K562 (cell line): ENCODE measurements around the gene TTC24. TPM values are rescaled to one million over a fixed set of nuclear protein-coding genes. Genes with fewer than 3 reads are reported as not detected.
A peak's percentile ranks its signal among the peaks of the same experiment; 100 is the strongest.

Experiments
- ARHGAP35 ChIP-seq: fragments of 450-650 bp; IDR thresholded peaks from 2 replicates; pipeline ENCODE4 v1.6.1; 2018; ENCODE audit not compliant: partially characterized antibody
- ARID3A ChIP-seq: IDR thresholded peaks from 2 replicates; pipeline ENCODE4 v1.6.1; 2012; ENCODE audit warnings: low read depth, low read length, improper control_type of control experiment, borderline replicate concordance
- CEBPG ChIP-seq, 3 experiments: fragments of 200-800 bp in 1 of 3; sonication (Bioruptor generic) in 1 of 3; sonication (generic) in 1 of 3; formaldehyde crosslinking in 1 of 3; IDR thresholded peaks in 2 of 3; conservative IDR thresholded peaks in 1 of 3; 2 replicates each; pipeline versions ENCODE4 v1.6.1 to v1.8.0; 2016 to 2022; ENCODE audit warnings: missing compliant biosample characterization in 2 of 3, missing genetic modification characterization in 2 of 3, mild to moderate bottlenecking in 1 of 3, missing genetic modification reagents in 1 of 3
- CSDE1 ChIP-seq, 2 experiments: fragments of 450-650 bp; IDR thresholded peaks; 2 replicates each; pipeline ENCODE4 v1.6.1; 2016; ENCODE audit warnings: mild to moderate bottlenecking in 1 of 2
- HEY1 ChIP-seq: fragments of 250-450 bp; sonication (Bioruptor Pico); IDR thresholded peaks from 2 replicates; pipeline ENCODE4 v1.5.0; 2020; ENCODE audit warnings: mild to moderate bottlenecking, moderate library complexity, borderline replicate concordance
- JUN ChIP-seq, 2 experiments: sonication (generic) in 1 of 2; formaldehyde crosslinking in 1 of 2; IDR thresholded peaks; 2 replicates each; pipeline versions ENCODE4 v1.6.1 to v1.8.0; 2012 to 2022; ENCODE audit warnings: borderline replicate concordance in 2 of 2, mild to moderate bottlenecking in 2 of 2, improper control_type of control experiment in 1 of 2, low read depth in 1 of 2, low read length in 1 of 2, missing genetic modification reagents in 1 of 2
- MAFF ChIP-seq: IDR thresholded peaks from 2 replicates; pipeline ENCODE4 v1.6.1; 2012; ENCODE audit warnings: low read length, improper control_type of control experiment
- MLX ChIP-seq, 2 experiments: fragments of 450-650 bp in 1 of 2; sonication (generic) in 1 of 2; formaldehyde crosslinking; conservative IDR thresholded peaks; 2 replicates each; pipeline versions ENCODE4 v1.4.0 to v1.8.1; 2020 to 2022; ENCODE audit warnings: mild to moderate bottlenecking in 1 of 2, missing genetic modification reagents in 1 of 2
- MYBL2 ChIP-seq, 2 experiments: fragments of 450-650 bp in 1 of 2; sonication (generic) in 1 of 2; formaldehyde crosslinking in 1 of 2; IDR thresholded peaks; 2 replicates each; pipeline versions ENCODE4 v1.6.1 to v1.8.1; 2017 to 2022; ENCODE audit warnings: borderline replicate concordance in 1 of 2, inconsistent platforms in 1 of 2, low read depth in 1 of 2, mild to moderate bottlenecking in 1 of 2, missing genetic modification reagents in 1 of 2, moderate library complexity in 1 of 2
- NFIX ChIP-seq: fragments of 250-450 bp; sonication (Bioruptor Pico); IDR thresholded peaks from 2 replicates; pipeline ENCODE4 v1.4.0; 2020; ENCODE audit warnings: low read depth, mild to moderate bottlenecking, moderate library complexity
- NUFIP1 ChIP-seq: fragments of 450-650 bp; IDR thresholded peaks from 2 replicates; pipeline ENCODE4 v1.6.1; 2018; ENCODE audit not compliant: partially characterized antibody
- RBM15 ChIP-seq: fragments of 200-400 bp; formaldehyde crosslinking; IDR thresholded peaks from 2 replicates; pipeline ENCODE4 v1.6.1; 2018; ENCODE audit warnings: mild to moderate bottlenecking, low read length, moderate library complexity; ENCODE audit not compliant: insufficient read depth
- RBM34 ChIP-seq: fragments of 200-400 bp; formaldehyde crosslinking; IDR thresholded peaks from 2 replicates; pipeline ENCODE4 v1.6.1; 2018; ENCODE audit warnings: low read length, borderline replicate concordance; ENCODE audit not compliant: insufficient read depth
- RNF2 ChIP-seq: sonication (generic); IDR thresholded peaks from 2 replicates; pipeline ENCODE4 v1.6.1; 2016
- STAT5A ChIP-seq: IDR thresholded peaks from 2 replicates; pipeline ENCODE4 v1.6.1; 2012; ENCODE audit warnings: low read length, inconsistent platforms, borderline replicate concordance
- USF2 ChIP-seq: sonication (generic); formaldehyde crosslinking; IDR thresholded peaks from 2 replicates; pipeline ENCODE4 v1.5.0; 2020; ENCODE audit warnings: missing genetic modification reagents
- ZNF174 ChIP-seq: fragments of 250-450 bp; sonication (Bioruptor Pico); IDR thresholded peaks from 2 replicates; pipeline ENCODE4 v1.4.0; 2020; ENCODE audit warnings: mild to moderate bottlenecking
- ZNF263 ChIP-seq: sonication (generic); formaldehyde crosslinking; IDR thresholded peaks from 2 replicates; pipeline ENCODE4 v1.8.0; 2022; ENCODE audit warnings: mild to moderate bottlenecking, missing genetic modification reagents, borderline replicate concordance
- polyA plus RNA-seq, 8 experiments: library from polyadenylated mRNA; depleted of rRNA in 4 of 8; stranded (reverse) in 5 of 8; unstranded in 3 of 8; fragments of >200 nt; fragmentation: Nextera tagmentation in 2 of 8; fragmentation: Illumina TruSeq in 1 of 8; extraction: Ambion mirVana in 2 of 8; extraction: Trizol in 1 of 8; gene quantifications; 2 replicates each; pipeline versions ENCODE4 v1.2.1 to v1.2.3, GENCODE V29; 2011 to 2014; ENCODE audit warnings: inconsistent platforms in 1 of 8, missing spikeins in 1 of 8
- total RNA-seq, 7 experiments: library from RNA; depleted of rRNA in 6 of 7; stranded (reverse); fragments of >200 nt in 6 of 7; fragmentation: Illumina TruSeq in 2 of 7; extraction: Trizol in 2 of 7; gene quantifications; 2 replicates each; pipeline versions ENCODE4 v1.2.1 to v1.2.3, GENCODE V29; 2011 to 2021; ENCODE audit warnings: low replicate concordance in 1 of 7
- TF ChIP-seq, protein P1 (sequence below): fragments of 450-650 bp; formaldehyde crosslinking; IDR thresholded peaks from 2 replicates; pipeline ENCODE4 v1.4.0; 2020; ENCODE audit warnings: mild to moderate bottlenecking, moderate library complexity
- TF ChIP-seq, protein P2 (sequence below): sonication (generic); IDR thresholded peaks from 2 replicates; pipeline ENCODE4 v1.6.1; 2016

Gene TTC24
- total and polyA plus RNA-seq, 9 of the 15 experiments (the other 6 are each of a cell fraction or from before 2014, with no cell fraction given): not detected

DNA sequence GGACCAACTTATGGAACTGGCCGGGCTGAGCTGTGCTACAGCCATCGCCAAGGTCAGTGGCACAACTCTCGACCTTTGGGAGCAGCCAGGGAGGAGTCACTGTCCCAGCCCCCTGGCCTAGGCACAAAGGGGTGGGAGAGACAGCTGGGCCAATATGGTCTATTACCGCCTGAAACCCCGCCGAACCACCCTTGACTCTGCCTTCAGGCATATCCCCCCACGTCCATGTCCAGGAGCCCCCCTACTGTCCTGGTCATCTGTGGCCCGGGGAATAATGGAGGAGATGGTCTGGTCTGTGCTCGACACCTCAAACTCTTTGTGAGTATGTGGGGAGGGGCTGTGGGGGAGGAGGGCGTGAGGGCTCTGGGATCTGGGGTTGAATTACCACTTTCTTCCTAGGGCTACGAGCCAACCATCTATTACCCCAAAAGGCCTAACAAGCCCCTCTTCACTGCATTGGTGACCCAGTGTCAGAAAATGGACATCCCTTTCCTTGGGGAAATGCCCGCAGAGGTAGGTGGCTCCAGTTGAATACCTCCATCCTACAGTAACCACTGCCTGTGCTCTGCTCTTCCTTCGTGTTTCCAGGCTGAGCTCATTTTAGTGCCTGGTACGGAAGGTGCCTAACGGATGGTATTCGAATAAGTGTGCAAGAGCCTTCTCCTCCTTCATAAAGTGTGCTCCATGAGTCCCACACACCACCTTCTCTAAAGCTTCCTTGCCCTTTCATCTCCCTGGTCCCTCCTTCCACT is 12.8 kb downstream of the TTC24 start (continued):
- TF ChIP-seq, protein P1, sequence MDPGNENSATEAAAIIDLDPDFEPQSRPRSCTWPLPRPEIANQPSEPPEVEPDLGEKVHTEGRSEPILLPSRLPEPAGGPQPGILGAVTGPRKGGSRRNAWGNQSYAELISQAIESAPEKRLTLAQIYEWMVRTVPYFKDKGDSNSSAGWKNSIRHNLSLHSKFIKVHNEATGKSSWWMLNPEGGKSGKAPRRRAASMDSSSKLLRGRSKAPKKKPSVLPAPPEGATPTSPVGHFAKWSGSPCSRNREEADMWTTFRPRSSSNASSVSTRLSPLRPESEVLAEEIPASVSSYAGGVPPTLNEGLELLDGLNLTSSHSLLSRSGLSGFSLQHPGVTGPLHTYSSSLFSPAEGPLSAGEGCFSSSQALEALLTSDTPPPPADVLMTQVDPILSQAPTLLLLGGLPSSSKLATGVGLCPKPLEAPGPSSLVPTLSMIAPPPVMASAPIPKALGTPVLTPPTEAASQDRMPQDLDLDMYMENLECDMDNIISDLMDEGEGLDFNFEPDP (CRISPR knock-in tag): no peak
- TF ChIP-seq ZNF263 (CRISPR knock-in tag) (no peak), CEBPG (CRISPR knock-in tag; IDR thresholded peaks at IDR 0.05) (no peak), CEBPG (tag; conservative IDR thresholded peaks at IDR 0.05 in 1 of 2, IDR thresholded peaks at IDR 0.05 in 1 of 2) (no peak), RBM15 (no peak), NFIX (CRISPR knock-in tag) (no peak), NUFIP1 (no peak), ARHGAP35 (no peak), ZNF174 (no peak), CSDE1 (IDR thresholded peaks at IDR 0.05) (no peak), HEY1 (CRISPR knock-in tag) (peak; percentile 38; the same call in 1 of the 2 replicates), RBM34 (no peak), MYBL2 (IDR thresholded peaks at IDR 0.05; ENCODE audit: low read depth) (no peak), MYBL2 (CRISPR knock-in tag; IDR thresholded peaks at IDR 0.05; ENCODE audit: borderline replicate concordance) (no peak), STAT5A (no peak), MAFF (no peak), MLX (CRISPR knock-in tag; conservative IDR thresholded peaks at IDR 0.05) (no peak), USF2 (no peak), ARID3A (no peak), RNF2 (no peak), JUN (IDR thresholded peaks at IDR 0.05; ENCODE audit: borderline replicate concordance, low read depth, low read length) (no peak), JUN (CRISPR knock-in tag; IDR thresholded peaks at IDR 0.05; ENCODE audit: borderline replicate concordance) (no peak)
- TF ChIP-seq, protein P2, sequence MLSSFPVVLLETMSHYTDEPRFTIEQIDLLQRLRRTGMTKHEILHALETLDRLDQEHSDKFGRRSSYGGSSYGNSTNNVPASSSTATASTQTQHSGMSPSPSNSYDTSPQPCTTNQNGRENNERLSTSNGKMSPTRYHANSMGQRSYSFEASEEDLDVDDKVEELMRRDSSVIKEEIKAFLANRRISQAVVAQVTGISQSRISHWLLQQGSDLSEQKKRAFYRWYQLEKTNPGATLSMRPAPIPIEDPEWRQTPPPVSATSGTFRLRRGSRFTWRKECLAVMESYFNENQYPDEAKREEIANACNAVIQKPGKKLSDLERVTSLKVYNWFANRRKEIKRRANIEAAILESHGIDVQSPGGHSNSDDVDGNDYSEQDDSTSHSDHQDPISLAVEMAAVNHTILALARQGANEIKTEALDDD: no peak
